Thyroid gland (tissue), 4 donors: Measurements from ENCODE around the gene MNX1. TPM values are rescaled to one million over a fixed set of nuclear protein-coding genes. Genes with fewer than 3 reads are reported as not detected.

Source experiments
- DNase-seq, 2 donors: peaks; one replicate each; pipeline ENCODE4 v3.0.0-alpha.2; 2019
- H3K27ac ChIP-seq, 3 donors: fragments of 200-600 bp; sonication (generic); 1 replicate in 2 of 3; 2 replicates in 1 of 3; pipeline ENCODE4 v1.5.1; 2016 to 2019; ENCODE audit warnings: mild to moderate bottlenecking in 1 of 3, moderate library complexity in 1 of 3
- H3K27me3 ChIP-seq: fragments of 200-600 bp; sonication (generic); one replicate; pipeline ENCODE4 v1.5.1; 2019
- H3K36me3 ChIP-seq, 2 donors: fragments of 200-600 bp; sonication (generic); one replicate each; pipeline ENCODE4 v1.5.1; 2016 to 2019
- H3K4me1 ChIP-seq, 2 donors: fragments of 200-600 bp; sonication (generic); one replicate each; pipeline ENCODE4 v1.5.1; 2017 to 2019
- H3K4me3 ChIP-seq, 3 donors: fragments of 200-600 bp; sonication (generic); replicated peaks in 1 of 3; 1 replicate in 2 of 3; 2 replicates in 1 of 3; pipeline ENCODE4 v1.5.1; 2016; ENCODE audit warnings: mild to moderate bottlenecking in 1 of 3
- H3K9me3 ChIP-seq: fragments of 200-600 bp; sonication (generic); one replicate; pipeline ENCODE4 v1.5.1; 2017
- CTCF ChIP-seq, 6 experiments: fragments of 200-600 bp in 3 of 6; fragments of 450-650 bp in 3 of 6; sonication (generic) in 3 of 6; IDR thresholded peaks; one replicate each; pipeline ENCODE4 v1.5.1; 2016 to 2019; ENCODE audit warnings: antibody characterized with exemption in 6 of 6, mild to moderate bottlenecking in 2 of 6, inconsistent platforms in 1 of 6, moderate library complexity in 1 of 6
- POLR2A ChIP-seq, 2 donors: fragments of 450-650 bp; IDR thresholded peaks; one replicate each; pipeline ENCODE4 v1.6.1; 2017; ENCODE audit warnings: antibody characterized with exemption in 2 of 2, mild to moderate bottlenecking in 2 of 2, moderate library complexity in 1 of 2
- WGBS, 2 donors: methylation state at CpG; one replicate each; pipeline ENCODE4 v1.1.5; 2017; 5-methylcytosine and 5-hydroxymethylcytosine counted together
- intact Hi-C: fragments of 100-400 bp; cut with DNase I; formaldehyde crosslinking; loops from one replicate; pipeline ENCODE4 v1.15.1; 2023
- total RNA-seq, 4 donors: library from RNA; depleted of rRNA; stranded (reverse); fragments of >200 nt; gene quantifications; one replicate each; pipeline ENCODE4 v1.2.3, GENCODE V29; 2016

MNX1 gene
- total RNA-seq, 4 donors from 2014 or later = not detected

GRCh38 chr7:157016352-157017041, 6.0 kb upstream of the MNX1 start:
- peaks cover 8 to 26% of the 10 kb centered on the region in 2 donors for H3K4me1 ChIP-seq

GRCh38 chr7:157016024-157016351, 5.5 kb upstream of the MNX1 start:
- H3K4me1 ChIP-seq = peaks cover 10 to 26% of the 10 kb centered on the region in 2 donors
- DNase-seq = no peak
- H3K27ac ChIP-seq = no peak overlapping the region
- H3K9me3 ChIP-seq = no peaks in the 10 kb centered on the region
- no peak overlapping the region for H3K4me3 ChIP-seq
- no peaks in the 10 kb centered on the region for H3K36me3 ChIP-seq
- whole genome bisulfite sequencing, 2 donors = 5 to 6% methylated on average over 11 of the region's 11 CpGs
- intact Hi-C loops = no loop called here
- TF ChIP-seq POLR2A (IDR thresholded peaks at IDR 0.05) (no peak), CTCF (IDR thresholded peaks at IDR 0.05) (no peak)
- H3K27me3 ChIP-seq = peaks cover 35% of the 10 kb centered on the region

More at GRCh38 chr7:157016352-157017041, 6.0 kb upstream of the MNX1 start:
- no peaks in the 10 kb centered on the region for H3K9me3 ChIP-seq
- peaks cover 40% of the 10 kb centered on the region for H3K27me3 ChIP-seq
- H3K27ac ChIP-seq = no peak overlapping the region
- intact Hi-C loops = no loop called here
- H3K4me3 ChIP-seq = no peak overlapping the region
- no peak for DNase-seq
- TF ChIP-seq POLR2A (IDR thresholded peaks at IDR 0.05) (no peak), CTCF (IDR thresholded peaks at IDR 0.05) (no peak)
- WGBS, 2 donors = 3 to 8% methylated on average over 16 of the region's 16 CpGs
- no peaks in the 10 kb centered on the region for H3K36me3 ChIP-seq

GRCh38 chr7:157014635-157015555, 4.4 kb upstream of the MNX1 start:
- intact Hi-C loops = no loop called here
- TF ChIP-seq CTCF (IDR thresholded peaks at IDR 0.05) = no peak
- TF ChIP-seq POLR2A (IDR thresholded peaks at IDR 0.05) = no peak
- no peak for DNase-seq
- Histone ChIP-seq H3K36me3 (no peaks in the 10 kb centered on the region), H3K27ac (no peak overlapping the region), H3K9me3 (no peaks in the 10 kb centered on the region), H3K27me3 (peaks cover 24% of the 10 kb centered on the region), H3K4me1 (peaks cover 7 to 19% of the 10 kb centered on the region in 2 donors), H3K4me3 (no peak overlapping the region)
- 26 to 30% methylated on average over 10 to 11 of the region's 12 CpGs for WGBS, 2 donors

GRCh38 chr7:157013602-157014549, 3.4 kb upstream of the MNX1 start:
- no peak for DNase-seq
- peaks cover 22% of the 10 kb centered on the region for H3K27me3 ChIP-seq
- peaks cover 7 to 21% of the 10 kb centered on the region in 2 donors for H3K4me1 ChIP-seq
- no peak overlapping the region for H3K27ac ChIP-seq
- no peaks in the 10 kb centered on the region for H3K36me3 ChIP-seq
- no peak overlapping the region for H3K4me3 ChIP-seq
- 25 to 32% methylated on average over 13 of the region's 13 CpGs for WGBS, 2 donors
- intact Hi-C loops = no loop called here
- no peaks in the 10 kb centered on the region for H3K9me3 ChIP-seq
- TF ChIP-seq CTCF (IDR thresholded peaks at IDR 0.05) (no peak), POLR2A (IDR thresholded peaks at IDR 0.05) (no peak)
